Activated CD8-positive, alpha-beta memory T cell treated with anti-CD3 and anti-CD28 coated beads for 24 hours (primary cell): ENCODE data around the gene PPFIA2.
"Not testable (repeated sequence)": the region's sequence is repeated elsewhere in the genome, so short reads cannot be mapped to it uniquely, and the experiment has no call there.

Experiments
- DNase-seq: peaks from one replicate; pipeline ENCODE4 v3.0.0-alpha.2; 2020

The PPFIA2 gene

GRCh38 chr12:81659310-81659709, 99.8 kb downstream of the PPFIA2 start:
- DNase-seq = not testable (repeated sequence)

- DNase-seq = no peak
Measured at GRCh38 chr12:81644503-81644902, 114.6 kb downstream of the PPFIA2 start.

DNA sequence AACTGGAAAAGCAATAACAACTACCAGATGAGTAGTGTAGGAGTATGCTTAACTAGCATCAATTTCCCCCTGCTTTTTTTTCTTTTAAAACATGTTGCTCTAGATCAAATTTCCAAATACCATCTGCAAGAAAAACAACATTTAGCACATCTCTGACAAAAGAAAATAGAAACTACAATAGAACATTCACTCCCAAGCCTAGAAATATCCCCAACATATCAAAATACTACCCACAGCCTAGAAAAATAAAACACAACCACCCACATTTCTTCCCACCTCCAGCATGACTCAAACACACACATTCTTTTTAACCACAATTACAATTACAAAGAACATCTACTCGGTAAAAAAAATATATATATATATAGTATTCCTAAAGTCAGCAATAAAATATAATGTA, 120.0 kb downstream of the PPFIA2 start:
- no peak for DNase-seq

DNA sequence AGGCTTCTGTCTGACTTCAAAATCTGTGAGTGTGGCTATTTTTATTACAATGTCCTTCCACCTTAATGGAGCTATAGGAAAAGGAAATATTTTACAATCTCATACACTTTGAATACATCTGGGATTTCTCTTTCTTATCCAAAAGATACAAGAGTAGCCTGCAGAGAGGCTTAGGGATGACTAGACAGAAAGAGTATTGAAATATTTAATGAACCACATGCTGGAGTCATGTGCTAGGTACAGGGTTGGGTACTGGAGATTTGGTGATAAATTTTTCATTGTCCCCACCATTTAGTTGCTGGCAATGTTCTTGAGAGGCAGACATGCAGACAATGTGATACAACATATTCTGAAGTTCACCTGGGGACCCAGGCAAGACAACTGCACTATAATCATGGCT, 126.0 kb downstream of the PPFIA2 start:
- DNase-seq = no peak

DNA sequence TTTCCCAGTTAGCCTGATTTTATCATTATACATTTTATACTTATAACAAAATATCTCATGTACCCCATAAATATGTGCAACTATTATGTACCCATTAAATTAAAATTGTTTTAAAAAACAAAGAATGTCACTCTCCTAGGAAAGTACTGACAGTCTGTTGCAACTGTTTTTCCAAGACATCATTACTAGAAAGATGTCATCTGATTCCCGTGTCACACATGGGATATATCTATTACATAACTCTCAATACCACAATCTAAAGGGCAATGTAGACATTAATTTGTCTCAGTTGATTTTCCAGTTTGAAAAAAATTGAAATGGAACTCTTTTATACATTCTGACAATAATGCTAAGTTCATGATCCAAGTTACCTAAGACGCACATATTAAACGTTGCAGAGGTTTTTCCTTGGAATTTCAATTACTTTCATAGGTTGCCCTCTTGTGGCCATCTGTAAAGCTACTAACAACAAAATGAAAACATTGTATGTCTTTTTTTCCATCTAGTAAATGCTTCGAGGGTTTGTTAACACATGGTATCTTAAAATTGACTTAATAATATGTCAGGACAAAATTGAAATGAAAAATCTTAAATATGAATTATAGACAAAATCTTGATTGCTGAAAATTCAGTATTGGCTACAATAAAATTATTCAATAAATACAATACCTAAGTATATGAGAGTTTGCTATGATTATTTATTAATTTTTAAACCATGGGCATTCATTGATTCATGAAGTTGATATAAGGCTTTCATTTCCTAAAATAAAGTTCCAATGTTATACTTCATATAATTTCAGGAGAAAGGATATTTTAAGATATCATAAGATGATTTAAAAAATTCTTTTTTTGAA, 131.6 kb downstream of the PPFIA2 start:
- DNase-seq = no peak

GRCh38 chr12:81626406-81626805, 132.7 kb downstream of the PPFIA2 start:
- no peak for DNase-seq

DNA sequence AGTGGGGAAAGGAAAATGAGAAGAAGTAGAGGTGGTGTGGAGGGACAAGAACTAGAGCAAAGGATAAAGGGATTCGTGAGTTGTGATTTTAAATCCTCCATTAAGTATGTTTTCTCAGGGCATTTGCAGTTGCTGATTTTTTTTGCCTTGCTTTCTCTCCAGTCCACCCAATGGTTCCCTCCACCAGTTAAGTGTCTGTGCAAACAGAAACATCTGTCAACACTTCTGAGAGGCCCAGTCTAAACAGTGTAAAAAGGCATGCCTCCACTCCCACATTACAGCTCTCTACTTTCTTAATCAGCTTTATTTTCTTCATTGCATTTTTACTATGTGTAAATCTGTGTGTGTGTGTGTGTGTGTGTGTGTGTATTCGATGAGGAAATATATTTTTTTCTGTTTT, 141.2 kb downstream of the PPFIA2 start:
- DNase-seq = no peak

- no peak for DNase-seq
Measured at GRCh38 chr12:81615026-81615588, 144.0 kb downstream of the PPFIA2 start.

- DNase-seq = no peak
Measured at GRCh38 chr12:81610955-81611889, 147.9 kb downstream of the PPFIA2 start.

DNA sequence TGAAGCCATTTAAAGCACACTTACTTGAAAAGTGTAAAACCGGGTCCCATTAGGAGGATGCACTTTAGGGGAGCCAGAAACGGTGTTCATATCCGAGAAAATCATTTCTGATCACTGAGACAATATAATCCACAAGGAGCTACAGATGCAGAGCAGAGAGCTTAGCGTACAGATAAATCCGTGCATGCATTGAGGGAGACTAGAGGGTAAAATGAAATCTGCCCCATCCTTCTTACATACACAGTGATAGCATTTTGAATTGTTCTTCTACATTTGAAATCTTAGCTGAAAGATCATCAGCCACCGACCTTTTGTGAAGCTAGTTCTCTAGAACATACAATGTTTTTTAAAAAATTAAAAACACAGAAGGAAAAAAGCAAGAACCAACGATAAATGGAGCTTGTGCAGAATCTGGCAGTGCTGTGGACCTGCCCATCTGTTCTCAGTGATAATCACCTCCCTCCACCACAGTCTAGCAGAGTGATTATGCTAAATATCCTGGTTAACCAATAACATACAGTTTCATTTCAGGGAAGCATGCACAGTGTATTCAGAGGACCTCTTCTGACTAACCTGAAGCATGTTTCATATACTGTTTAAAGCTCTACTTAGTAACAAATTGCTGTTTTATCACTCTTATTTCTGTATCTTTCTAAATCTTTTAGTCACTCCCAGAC, 161.1 kb downstream of the PPFIA2 start:
- no peak for DNase-seq

DNA sequence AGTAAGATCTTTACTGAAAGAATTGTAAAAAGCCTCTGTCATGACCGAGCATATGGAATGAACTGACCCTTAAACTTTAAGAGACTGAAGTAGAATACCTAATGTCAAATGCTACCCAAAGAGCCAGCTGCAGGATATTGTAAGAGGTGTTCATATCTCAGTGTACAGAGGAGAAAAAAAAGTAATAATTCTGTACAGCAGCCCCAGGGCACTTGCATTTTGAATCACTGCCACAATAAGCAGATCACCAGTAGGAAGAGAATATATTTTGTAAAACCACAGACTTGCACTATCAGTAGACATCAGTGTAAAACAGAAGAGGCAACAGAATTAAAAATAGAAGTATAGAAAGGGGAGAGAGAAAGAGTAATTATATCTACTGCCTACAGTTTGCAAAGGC, 162.6 kb downstream of the PPFIA2 start:
- DNase-seq = no peak

DNA sequence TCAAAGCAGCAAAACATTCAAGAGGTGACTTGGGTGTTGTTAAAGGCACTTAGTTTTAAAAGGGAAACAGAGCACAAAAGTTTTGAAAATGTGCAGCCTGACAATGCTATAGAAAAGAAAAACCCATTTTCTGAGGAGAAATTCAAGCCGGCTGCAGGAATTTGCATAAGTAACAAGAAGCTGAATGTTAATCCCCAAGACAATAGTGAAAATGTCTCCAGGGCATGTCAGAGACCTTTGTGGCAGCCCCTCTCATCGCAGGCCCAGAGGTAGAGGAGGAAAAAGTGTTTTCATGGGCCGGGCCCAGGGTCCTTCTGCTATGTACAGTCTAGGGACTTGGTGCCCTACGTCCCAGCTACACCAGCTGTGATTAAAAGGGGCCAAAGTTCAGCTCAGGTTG, 167.9 kb downstream of the PPFIA2 start:
- no peak for DNase-seq

DNA sequence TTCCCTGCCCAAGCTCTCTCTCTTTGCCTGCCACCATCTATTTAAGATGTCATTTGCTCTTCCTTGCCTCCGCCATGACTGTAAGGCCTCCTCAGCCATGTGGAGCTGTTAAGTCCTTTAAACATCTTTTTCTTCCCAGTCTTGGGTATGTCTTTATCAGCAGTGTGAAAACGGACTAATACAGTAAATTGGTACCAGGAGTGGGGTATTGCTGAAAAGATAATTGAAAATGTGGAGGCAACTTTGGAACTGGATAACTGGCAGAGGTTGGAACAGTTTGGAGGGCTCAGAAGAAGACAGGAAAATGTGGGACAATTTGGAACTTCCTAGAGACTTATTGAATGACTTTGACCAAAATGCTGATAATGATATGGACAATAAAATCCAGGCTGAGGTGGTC, 168.4 kb downstream of the PPFIA2 start:
- DNase-seq = not testable (repeated sequence)

DNA sequence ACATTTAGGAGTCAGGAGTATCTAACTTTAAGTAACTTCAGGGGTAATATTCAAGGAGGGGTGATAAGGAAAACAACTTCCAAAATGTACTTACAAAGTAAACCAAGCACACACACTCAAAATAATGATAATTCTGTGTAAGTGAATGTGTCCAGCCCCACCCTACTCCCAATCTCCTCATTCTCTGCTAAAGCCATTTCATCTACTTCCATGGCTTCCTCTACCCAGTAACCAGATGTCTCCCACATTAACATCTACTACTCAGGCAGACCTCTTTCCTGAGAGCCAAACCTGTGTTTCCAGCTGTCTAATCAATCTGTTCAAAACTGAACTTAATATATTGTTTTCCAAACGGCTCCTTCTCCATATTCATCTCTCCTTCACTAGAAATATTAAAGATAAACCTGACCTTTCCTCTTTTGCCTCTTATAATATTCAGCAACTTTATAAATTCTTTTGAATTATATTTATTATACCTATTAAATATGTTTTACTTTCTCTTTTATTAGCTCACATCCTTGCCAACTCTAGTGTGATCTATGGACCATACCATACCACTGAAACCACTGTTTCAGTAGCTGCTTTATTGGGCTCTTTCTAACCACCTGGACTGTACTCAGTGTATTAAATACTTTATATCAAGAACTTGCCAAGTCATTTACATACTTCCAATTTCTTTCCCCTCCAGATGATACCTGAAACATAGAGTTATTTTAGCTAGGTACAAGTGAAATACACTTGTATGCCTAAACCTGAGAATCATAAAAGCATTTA, 170.7 kb downstream of the PPFIA2 start:
- DNase-seq = no peak

DNA sequence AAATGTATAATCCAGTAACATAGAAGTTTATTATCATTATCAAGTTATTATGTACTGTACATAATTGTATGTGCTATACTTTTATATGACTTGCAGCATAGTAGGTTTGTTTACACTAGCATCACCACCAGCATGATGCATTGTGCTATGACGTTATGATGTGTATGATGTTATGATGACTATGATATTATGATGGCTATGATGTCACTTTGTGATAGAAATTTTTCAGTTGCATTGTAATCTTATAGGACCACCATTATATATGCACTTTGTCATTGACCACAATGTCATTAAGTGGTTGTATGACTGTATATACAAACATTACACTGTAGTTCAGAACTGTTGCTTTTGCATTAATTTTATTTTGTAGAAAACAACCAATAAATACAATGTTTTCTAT, 173.4 kb downstream of the PPFIA2 start:
- no peak for DNase-seq

DNA sequence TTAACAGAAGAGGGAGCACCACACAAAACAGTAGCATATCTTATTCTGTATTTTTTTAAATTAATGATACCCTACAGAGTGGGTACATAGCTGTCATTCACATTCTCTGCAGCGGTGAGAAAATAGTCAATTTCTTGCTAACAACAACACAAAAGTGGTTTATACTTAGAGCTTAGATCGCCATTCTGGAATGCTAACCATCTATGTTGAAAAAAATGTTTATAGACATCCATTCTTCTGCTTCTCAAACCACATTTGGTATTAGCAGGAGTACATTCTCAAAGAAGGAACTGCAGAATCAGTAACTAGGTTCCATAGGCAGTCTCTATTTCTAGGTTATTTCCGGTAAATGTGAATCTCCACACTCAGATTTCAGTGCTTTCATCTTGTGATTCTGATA, 185.9 kb downstream of the PPFIA2 start:
- DNase-seq = no peak

DNA sequence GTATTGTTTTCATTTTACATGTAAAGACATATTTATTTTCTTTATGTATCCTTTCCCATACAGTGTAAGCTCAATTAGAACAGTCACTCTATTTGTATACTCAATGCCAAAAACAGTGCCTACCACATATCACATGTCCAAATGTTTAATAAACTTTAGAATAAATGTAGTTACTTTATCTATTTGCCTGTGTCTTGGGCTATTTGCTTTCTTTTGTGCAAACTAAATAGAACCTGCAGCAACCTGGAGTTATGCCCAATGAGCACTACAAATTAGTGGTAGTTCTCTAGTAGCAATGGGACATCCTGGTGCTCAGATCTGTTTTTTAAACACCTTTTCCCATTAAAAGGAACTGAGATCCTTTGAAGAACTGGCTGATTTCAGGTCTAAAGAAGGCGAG, 186.7 kb downstream of the PPFIA2 start:
- DNase-seq = no peak

- DNase-seq = no peak
Measured at GRCh38 chr12:81570234-81570633, 188.9 kb downstream of the PPFIA2 start.

DNA sequence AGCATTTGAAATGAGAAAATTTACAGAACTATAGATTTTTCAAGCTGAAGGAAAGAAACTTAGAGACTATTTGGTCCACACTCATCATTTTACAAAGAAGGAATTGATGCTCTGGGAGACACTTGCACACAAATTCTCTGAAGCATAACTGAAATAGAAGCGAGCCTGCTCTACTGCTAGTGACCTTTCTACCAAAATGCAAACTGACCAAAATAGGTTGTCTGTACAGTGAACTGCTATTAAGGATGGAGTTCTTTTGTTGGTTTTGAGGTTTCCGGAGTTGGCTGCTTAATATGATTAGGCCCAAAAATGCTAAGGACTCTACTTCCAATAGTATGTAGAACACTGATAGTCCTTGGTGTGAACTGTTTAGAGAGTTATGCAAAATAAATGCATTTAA, 194.9 kb downstream of the PPFIA2 start:
- no peak for DNase-seq

- no peak for DNase-seq
Measured at GRCh38 chr12:81558031-81558430, 201.1 kb downstream of the PPFIA2 start.

DNA sequence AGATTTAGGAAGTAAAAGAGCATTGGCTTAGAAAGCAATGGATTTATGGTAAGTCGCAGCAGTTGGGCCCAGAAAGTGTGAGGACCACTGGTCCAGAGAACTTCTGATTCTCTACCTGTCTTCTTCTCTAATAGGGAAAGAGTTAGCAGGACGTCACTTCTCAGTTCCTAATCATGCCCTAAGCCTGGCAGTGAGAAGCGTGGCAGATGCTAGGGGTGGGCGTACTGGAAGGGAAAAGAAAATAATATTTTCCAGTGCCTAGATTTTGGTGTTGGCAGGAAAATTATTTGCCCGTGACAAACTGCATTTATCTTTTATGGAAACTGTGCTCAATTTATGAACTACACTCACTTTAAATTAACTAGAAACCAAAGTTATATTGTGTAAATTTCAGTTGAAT, 212.3 kb downstream of the PPFIA2 start:
- DNase-seq = no peak

DNA sequence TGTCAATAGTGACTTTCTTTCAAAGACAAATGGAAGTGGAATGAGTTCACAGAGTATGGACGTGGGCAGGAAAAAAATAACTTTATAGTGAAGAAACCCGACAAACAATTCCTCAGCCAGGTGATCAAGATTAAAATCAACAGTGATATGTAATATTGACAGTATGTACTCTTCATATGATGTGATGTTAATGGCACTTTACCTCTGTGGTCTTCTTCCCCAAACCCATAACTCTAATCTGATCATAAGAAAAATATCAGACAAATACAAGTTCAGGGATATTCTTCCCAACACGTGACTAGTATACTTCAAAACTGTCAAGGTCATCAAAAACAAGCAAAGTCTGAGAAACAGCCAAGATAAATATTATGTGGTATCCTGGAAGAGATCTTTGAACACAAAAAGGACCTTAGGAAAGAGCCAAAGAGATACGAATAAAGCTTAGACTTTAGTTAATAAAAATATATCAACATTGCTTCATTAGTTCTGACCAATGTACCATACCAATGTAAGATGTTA, 215.5 kb downstream of the PPFIA2 start:
- no peak for DNase-seq
